ENCODE data around the gene FYCO1.

GRCh38 chr3:45969116-45969515, 26.5 kb downstream of the FYCO1 start:
- TF ChIP-seq EZH2 (IDR thresholded peaks at IDR 0.05; ENCODE audit: low read length) (no peak), CTCF (optimal IDR thresholded peaks at IDR 0.05 in 1 of 3, IDR thresholded peaks at IDR 0.05 in 1 of 3, conservative IDR thresholded peaks at IDR 0.05 in 1 of 3; ENCODE audit: extremely low read depth in 1 of 3, insufficient read depth in 2 of 3, low read length in 3 of 3) (no peak)
